Measurements from ENCODE around the gene HES6. TPM values are rescaled to one million over a fixed set of nuclear protein-coding genes. Genes with fewer than 3 reads are reported as not detected.

The HES6 gene
- total and polyA plus RNA-seq, 2 experiments from 2014 or later = 38.8 to 76.3 TPM

DNA sequence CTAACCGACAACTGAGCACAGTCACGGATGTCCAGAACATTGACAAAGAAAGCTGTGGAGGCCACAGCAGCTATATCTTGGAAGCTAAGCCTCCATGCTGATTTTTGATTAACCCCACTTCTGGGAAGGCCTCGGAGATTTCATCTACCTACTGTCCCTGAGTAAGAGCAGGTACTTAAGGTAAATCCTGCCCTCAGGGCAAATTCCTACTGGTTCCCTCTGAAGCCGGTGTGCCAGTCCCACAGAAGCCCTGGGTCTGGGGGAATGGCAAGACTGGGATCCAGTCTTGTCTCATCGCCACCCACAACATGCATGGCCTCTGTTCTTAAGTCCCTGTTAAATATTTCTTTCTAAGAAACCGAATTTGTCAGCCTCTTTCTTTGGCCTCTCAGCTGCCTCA lies 29.9 kb upstream of the HES6 start:
- Histone ChIP-seq H2AFZ (no peak overlapping the region), H3K27ac (ENCODE audit: low read depth) (no peak overlapping the region), H3K27me3 (ENCODE audit: insufficient read depth) (no peaks in the 10 kb centered on the region), H3K4me2 (no peak overlapping the region), H3K36me3 (ENCODE audit: insufficient read depth) (no peaks in the 10 kb centered on the region), H3K4me1 (ENCODE audit: insufficient read depth) (no peaks in the 10 kb centered on the region), H3K79me2 (replicated peaks; ENCODE audit: insufficient read depth) (no peaks in the 10 kb centered on the region), H3K4me3 (no peak overlapping the region), H4K20me1 (replicated peaks; ENCODE audit: insufficient read depth) (no peaks in the 10 kb centered on the region; the same call in 1 of the 2 replicates), H3F3A (replicated peaks; ENCODE audit: low read depth) (no peaks in the 10 kb centered on the region), H3K9me2 (ENCODE audit: insufficient read depth) (no peaks in the 10 kb centered on the region)
- Mint-ChIP-seq H3K27ac (no peak overlapping the region), H3K27me3 (ENCODE audit: insufficient read depth, low read depth, poor library complexity) (peaks cover 2% of the 10 kb centered on the region), H3K36me3 (ENCODE audit: low read depth) (peaks cover 2% of the 10 kb centered on the region; the same call in 2 of the 3 replicates), H3K9me3 (no peaks in the 10 kb centered on the region), H3K4me3 (no peak overlapping the region), H3K4me1 (no peaks in the 10 kb centered on the region)
- TF ChIP-seq JUNB (IDR thresholded peaks at IDR 0.05; ENCODE audit: unreplicated experiment) (no peak), ZNF331 (CRISPR knock-in tag; IDR thresholded peaks at IDR 0.05; ENCODE audit: low read depth) (no peak), EZH2phosphoT487 (IDR thresholded peaks at IDR 0.05; ENCODE audit: unreplicated experiment) (no peak), ZNF114 (CRISPR knock-in tag; IDR thresholded peaks at IDR 0.05) (no peak), POLR2AphosphoS5 (IDR thresholded peaks at IDR 0.05; ENCODE audit: low read depth) (no peak)
- TF ChIP-seq, protein P1, sequence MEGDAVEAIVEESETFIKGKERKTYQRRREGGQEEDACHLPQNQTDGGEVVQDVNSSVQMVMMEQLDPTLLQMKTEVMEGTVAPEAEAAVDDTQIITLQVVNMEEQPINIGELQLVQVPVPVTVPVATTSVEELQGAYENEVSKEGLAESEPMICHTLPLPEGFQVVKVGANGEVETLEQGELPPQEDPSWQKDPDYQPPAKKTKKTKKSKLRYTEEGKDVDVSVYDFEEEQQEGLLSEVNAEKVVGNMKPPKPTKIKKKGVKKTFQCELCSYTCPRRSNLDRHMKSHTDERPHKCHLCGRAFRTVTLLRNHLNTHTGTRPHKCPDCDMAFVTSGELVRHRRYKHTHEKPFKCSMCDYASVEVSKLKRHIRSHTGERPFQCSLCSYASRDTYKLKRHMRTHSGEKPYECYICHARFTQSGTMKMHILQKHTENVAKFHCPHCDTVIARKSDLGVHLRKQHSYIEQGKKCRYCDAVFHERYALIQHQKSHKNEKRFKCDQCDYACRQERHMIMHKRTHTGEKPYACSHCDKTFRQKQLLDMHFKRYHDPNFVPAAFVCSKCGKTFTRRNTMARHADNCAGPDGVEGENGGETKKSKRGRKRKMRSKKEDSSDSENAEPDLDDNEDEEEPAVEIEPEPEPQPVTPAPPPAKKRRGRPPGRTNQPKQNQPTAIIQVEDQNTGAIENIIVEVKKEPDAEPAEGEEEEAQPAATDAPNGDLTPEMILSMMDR (conservative IDR thresholded peaks at IDR 0.05; ENCODE audit: low read depth in 2 of 2) = no peak
- DNase-seq (ENCODE audit: low spot score) (no peak), ATAC-seq (no peak)

- H3K27me3 Mint-ChIP-seq (ENCODE audit: insufficient read depth, low read depth, poor library complexity) = peaks cover 2% of the 10 kb centered on the region
These were observed 28.2 kb upstream of the HES6 start for GRCh38 chr2:238267884-238268680.

More at GRCh38 chr2:238267884-238268680, 28.2 kb upstream of the HES6 start:
- Histone ChIP-seq H3F3A (replicated peaks; ENCODE audit: low read depth) (no peaks in the 10 kb centered on the region), H3K36me3 (ENCODE audit: insufficient read depth) (no peaks in the 10 kb centered on the region), H3K79me2 (replicated peaks; ENCODE audit: insufficient read depth) (no peaks in the 10 kb centered on the region), H3K4me2 (no peak overlapping the region), H2AFZ (no peak overlapping the region), H3K4me3 (no peak overlapping the region), H3K4me1 (ENCODE audit: insufficient read depth) (no peaks in the 10 kb centered on the region), H3K27ac (ENCODE audit: low read depth) (no peak overlapping the region), H3K9me2 (ENCODE audit: insufficient read depth) (no peaks in the 10 kb centered on the region), H3K27me3 (ENCODE audit: insufficient read depth) (no peaks in the 10 kb centered on the region), H4K20me1 (replicated peaks; ENCODE audit: insufficient read depth) (peaks cover 2% of the 10 kb centered on the region; the same call in 1 of the 2 replicates)
- peaks cover 3% of the 10 kb centered on the region; the same call in 2 of the 3 replicates for H3K4me1 Mint-ChIP-seq
- H3K36me3 Mint-ChIP-seq (ENCODE audit: low read depth) = no peaks in the 10 kb centered on the region
- no peaks in the 10 kb centered on the region for H3K9me3 Mint-ChIP-seq
- peak; percentile 30 for DNase-seq (ENCODE audit: low spot score)
- ATAC-seq = peak; percentile 41
- TF ChIP-seq, protein P1 (conservative IDR thresholded peaks at IDR 0.05; ENCODE audit: low read depth in 2 of 2) = peak in 1 of 2 experiments; percentile 49; a peak in 2 of 4 replicates
- TF ChIP-seq STAT1 (IDR thresholded peaks at IDR 0.05; ENCODE audit: unreplicated experiment) = no peak
- TF ChIP-seq ZNF114 (CRISPR knock-in tag; IDR thresholded peaks at IDR 0.05) = no peak
- H3K4me3 Mint-ChIP-seq = no peak overlapping the region
- H3K27ac Mint-ChIP-seq = no peak overlapping the region

All from GM23338 (cell line).